ENCODE measurements around the gene OR51B2. TPM values are rescaled to one million over a fixed set of nuclear protein-coding genes. Genes with fewer than 3 reads are reported as not detected.
"Not testable (repeated sequence)": the region's sequence is repeated elsewhere in the genome, so short reads cannot be mapped to it uniquely, and the experiment has no call there.

Gene OR51B2
- polyA plus RNA-seq, 1 donor (not counting 4 experiments of a cell fraction or from before 2014, with no cell fraction given), result not detected

GRCh38 chr11:5343474-5344335, 19.6 kb upstream of the OR51B2 start, which contains the start of gene OR51B5:
OR51B5 (minus strand) TSS chr11:5343524; CDS start chr11:5343524, 0 bp downstream.
- Histone ChIP-seq H2AFZ (ENCODE audit: control insufficient read depth, low read length) (no peak within 1 kb of the TSS), H3K36me3 (ENCODE audit: control insufficient read depth in 2 of 2, extremely low read depth in 1 of 2, insufficient read depth in 2 of 2, low read length in 2 of 2) (no peaks in the 10 kb centered on the region), H4K20me1 (ENCODE audit: control insufficient read depth, extremely low read depth, insufficient read depth, low read length) (no peaks in the 10 kb centered on the region), H3K9me1 (ENCODE audit: control insufficient read depth, extremely low read depth, insufficient read depth, low read length) (no peaks in the 10 kb centered on the region), H3K4me2 (ENCODE audit: control insufficient read depth, extremely low read depth, insufficient read depth, low read depth, low read length) (no peak within 1 kb of the TSS), H3K4me1 (ENCODE audit: control insufficient read depth, extremely low read depth, insufficient read depth, low read length) (no peaks in the 10 kb centered on the region), H3K27me3 (ENCODE audit: control insufficient read depth, extremely low read depth, insufficient read depth, low read length) (no peaks in the 10 kb centered on the region), H3K79me2 (ENCODE audit: control insufficient read depth, insufficient read depth, low read length) (no peaks in the 10 kb centered on the region), H3K27ac (ENCODE audit: control insufficient read depth, insufficient read depth, low read length) (no peak within 1 kb of the TSS), H3K9me3 (ENCODE audit: control insufficient read depth, low read depth, low read length) (no peaks in the 10 kb centered on the region), H3K9ac (ENCODE audit: control insufficient read depth, extremely low read depth, insufficient read depth, low read length) (no peak within 1 kb of the TSS), H3K4me3 (ENCODE audit: control insufficient read depth in 2 of 3, extremely low read depth in 1 of 3, insufficient read depth in 2 of 3, low read depth in 1 of 3, low read length in 3 of 3) (no peak within 1 kb of the TSS)
- no peak for TF ChIP-seq CTCF (optimal IDR thresholded peaks at IDR 0.05 in 1 of 3, IDR thresholded peaks at IDR 0.05 in 1 of 3, conservative IDR thresholded peaks at IDR 0.05 in 1 of 3; ENCODE audit: extremely low read depth in 1 of 3, insufficient read depth in 2 of 3, low read length in 3 of 3)
- no peak for TF ChIP-seq EZH2 (IDR thresholded peaks at IDR 0.05; ENCODE audit: low read length)
- no peak for DNase-seq (ENCODE audit: low read depth, low spot score)
- dilution Hi-C loops (cut with MboI; ENCODE audit: extremely low pct_ligation_motif_present, low sequenced_read_pairs), result no loop called here
- FAIRE-seq, result no peak

GRCh38 chr11:5339771-5340322, 15.8 kb upstream of the OR51B2 start:
- H2AFZ ChIP-seq (ENCODE audit: control insufficient read depth, low read length), result no peak overlapping the region
- H3K9me1 ChIP-seq (ENCODE audit: control insufficient read depth, extremely low read depth, insufficient read depth, low read length), result no peaks in the 10 kb centered on the region
- no peaks in the 10 kb centered on the region for H3K79me2 ChIP-seq (ENCODE audit: control insufficient read depth, insufficient read depth, low read length)
- H3K36me3 ChIP-seq (ENCODE audit: control insufficient read depth in 2 of 2, extremely low read depth in 1 of 2, insufficient read depth in 2 of 2, low read length in 2 of 2), result no peaks in the 10 kb centered on the region
- no peaks in the 10 kb centered on the region for H4K20me1 ChIP-seq (ENCODE audit: control insufficient read depth, extremely low read depth, insufficient read depth, low read length)
- no peaks in the 10 kb centered on the region for H3K4me1 ChIP-seq (ENCODE audit: control insufficient read depth, extremely low read depth, insufficient read depth, low read length)
- DNase-seq (ENCODE audit: low read depth, low spot score) (no peak), FAIRE-seq (no peak)
- no peak overlapping the region for H3K27ac ChIP-seq (ENCODE audit: control insufficient read depth, insufficient read depth, low read length)
- dilution Hi-C loops (cut with MboI; ENCODE audit: extremely low pct_ligation_motif_present, low sequenced_read_pairs), result no loop called here
- no peak overlapping the region for H3K9ac ChIP-seq (ENCODE audit: control insufficient read depth, extremely low read depth, insufficient read depth, low read length)
- no peak overlapping the region for H3K4me2 ChIP-seq (ENCODE audit: control insufficient read depth, extremely low read depth, insufficient read depth, low read depth, low read length)
- no peaks in the 10 kb centered on the region for H3K9me3 ChIP-seq (ENCODE audit: control insufficient read depth, low read depth, low read length)
- no peak for TF ChIP-seq CTCF (optimal IDR thresholded peaks at IDR 0.05 in 1 of 3, IDR thresholded peaks at IDR 0.05 in 1 of 3, conservative IDR thresholded peaks at IDR 0.05 in 1 of 3; ENCODE audit: extremely low read depth in 1 of 3, insufficient read depth in 2 of 3, low read length in 3 of 3)
- no peak for TF ChIP-seq EZH2 (IDR thresholded peaks at IDR 0.05; ENCODE audit: low read length)
- no peak overlapping the region for H3K4me3 ChIP-seq (ENCODE audit: control insufficient read depth in 2 of 3, extremely low read depth in 1 of 3, insufficient read depth in 2 of 3, low read depth in 1 of 3, low read length in 3 of 3)
- H3K27me3 ChIP-seq (ENCODE audit: control insufficient read depth, extremely low read depth, insufficient read depth, low read length), result no peaks in the 10 kb centered on the region

- not testable (repeated sequence) for H3K4me2 ChIP-seq (ENCODE audit: control insufficient read depth, extremely low read depth, insufficient read depth, low read depth, low read length); H3K9me1 ChIP-seq (ENCODE audit: control insufficient read depth, extremely low read depth, insufficient read depth, low read length); H3K9ac ChIP-seq (ENCODE audit: control insufficient read depth, extremely low read depth, insufficient read depth, low read length)
Measured at GRCh38 chr11:5337253-5337652, 13.2 kb upstream of the OR51B2 start.

More at GRCh38 chr11:5337253-5337652, 13.2 kb upstream of the OR51B2 start:
- H3K9me3 ChIP-seq (ENCODE audit: control insufficient read depth, low read depth, low read length); H3K27me3 ChIP-seq (ENCODE audit: control insufficient read depth, extremely low read depth, insufficient read depth, low read length); FAIRE-seq; dilution Hi-C loops (cut with MboI; ENCODE audit: extremely low pct_ligation_motif_present, low sequenced_read_pairs); H3K4me3 ChIP-seq (ENCODE audit: control insufficient read depth in 2 of 3, extremely low read depth in 1 of 3, insufficient read depth in 2 of 3, low read depth in 1 of 3, low read length in 3 of 3); H3K27ac ChIP-seq (ENCODE audit: control insufficient read depth, insufficient read depth, low read length); DNase-seq (ENCODE audit: low read depth, low spot score); H2AFZ ChIP-seq (ENCODE audit: control insufficient read depth, low read length); H3K4me1 ChIP-seq (ENCODE audit: control insufficient read depth, extremely low read depth, insufficient read depth, low read length); H3K36me3 ChIP-seq (ENCODE audit: control insufficient read depth in 2 of 2, extremely low read depth in 1 of 2, insufficient read depth in 2 of 2, low read length in 2 of 2); H4K20me1 ChIP-seq (ENCODE audit: control insufficient read depth, extremely low read depth, insufficient read depth, low read length); H3K79me2 ChIP-seq (ENCODE audit: control insufficient read depth, insufficient read depth, low read length): not testable (repeated sequence)

Measured in keratinocyte (primary cell).